ENCODE data around the gene ZNF366.

Gene ZNF366

GRCh38 chr5:72510610-72511181 lies 3.5 kb upstream of the ZNF366 start:
- peaks cover 29% of the 10 kb centered on the region for H3K27me3 Mint-ChIP-seq
- H3K9me3 Mint-ChIP-seq, result no peaks in the 10 kb centered on the region
- no peak for DNase-seq
- no peaks in the 10 kb centered on the region for H3K4me1 Mint-ChIP-seq
- H3K4me3 Mint-ChIP-seq, result no peak overlapping the region
- CTCF ChIA-PET, result no interaction called here
- H3K36me3 Mint-ChIP-seq, result no peaks in the 10 kb centered on the region
- H3K27ac Mint-ChIP-seq, result no peak overlapping the region

- Mint-ChIP-seq H3K27ac (no peak overlapping the region), H3K4me3 (no peak overlapping the region), H3K36me3 (no peaks in the 10 kb centered on the region), H3K27me3 (peaks cover 29% of the 10 kb centered on the region), H3K9me3 (no peaks in the 10 kb centered on the region), H3K4me1 (no peaks in the 10 kb centered on the region)
- CTCF ChIA-PET, result no interaction called here
- DNase-seq, result no peak
Observed at GRCh38 chr5:72509401-72509800, 2.2 kb upstream of the ZNF366 start.

- no peaks in the 10 kb centered on the region for H3K4me1 Mint-ChIP-seq
- no peak for DNase-seq
- no peaks in the 10 kb centered on the region for H3K36me3 Mint-ChIP-seq
- no peaks in the 10 kb centered on the region for H3K9me3 Mint-ChIP-seq
- H3K4me3 Mint-ChIP-seq, result no peak overlapping the region
- CTCF ChIA-PET, result no interaction called here
- no peak overlapping the region for H3K27ac Mint-ChIP-seq
- peaks cover 29% of the 10 kb centered on the region for H3K27me3 Mint-ChIP-seq
Observed at GRCh38 chr5:72508241-72509170, 1.3 kb upstream of the ZNF366 start.

GRCh38 chr5:72507907-72508238 lies 663 bp upstream of the ZNF366 start:
- no peaks in the 10 kb centered on the region for H3K9me3 Mint-ChIP-seq
- no peak for DNase-seq
- CTCF ChIA-PET, result no interaction called here
- no peaks in the 10 kb centered on the region for H3K4me1 Mint-ChIP-seq
- peaks cover 29% of the 10 kb centered on the region for H3K27me3 Mint-ChIP-seq
- H3K27ac Mint-ChIP-seq, result no peak overlapping the region
- H3K4me3 Mint-ChIP-seq, result no peak overlapping the region
- H3K36me3 Mint-ChIP-seq, result no peaks in the 10 kb centered on the region

DNA sequence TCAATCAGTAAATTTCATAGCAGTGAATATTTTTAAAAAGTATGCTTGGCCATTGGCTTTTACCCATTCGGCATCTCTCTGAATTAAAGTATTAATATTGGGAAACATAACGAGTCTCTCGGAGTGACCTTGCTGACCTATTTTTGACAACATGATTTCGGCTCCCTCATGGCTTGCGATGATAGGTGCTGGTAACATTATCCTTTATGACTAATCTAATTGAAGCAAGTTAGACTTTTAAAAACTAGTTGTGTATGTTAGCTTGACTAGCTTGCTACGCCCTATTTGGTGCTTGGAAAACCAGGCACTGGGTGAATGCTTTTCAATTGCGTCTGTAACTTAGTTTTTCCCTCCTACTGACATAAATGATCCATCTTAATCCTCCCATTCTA lies 1.1 kb downstream of the ZNF366 start:
- CTCF ChIA-PET, result no interaction called here

GRCh38 chr5:72505539-72506157 lies 1.6 kb downstream of the ZNF366 start:
- H3K27ac Mint-ChIP-seq, result no peak overlapping the region
- H3K36me3 Mint-ChIP-seq, result no peaks in the 10 kb centered on the region
- no peak overlapping the region for H3K4me3 Mint-ChIP-seq
- DNase-seq, result no peak
- H3K4me1 Mint-ChIP-seq, result no peaks in the 10 kb centered on the region
- CTCF ChIA-PET, result no interaction called here
- peaks cover 22% of the 10 kb centered on the region for H3K27me3 Mint-ChIP-seq
- no peaks in the 10 kb centered on the region for H3K9me3 Mint-ChIP-seq

More for the DNA sequence above, 1.1 kb downstream of the ZNF366 start:
- peaks cover 26% of the 10 kb centered on the region for H3K27me3 Mint-ChIP-seq
- DNase-seq, result no peak
- no peak overlapping the region for H3K4me3 Mint-ChIP-seq
- no peaks in the 10 kb centered on the region for H3K4me1 Mint-ChIP-seq
- H3K27ac Mint-ChIP-seq, result no peak overlapping the region
- no peaks in the 10 kb centered on the region for H3K36me3 Mint-ChIP-seq
- H3K9me3 Mint-ChIP-seq, result no peaks in the 10 kb centered on the region

- H3K4me1 Mint-ChIP-seq, result no peaks in the 10 kb centered on the region
- no peak overlapping the region for H3K27ac Mint-ChIP-seq
- no peak for DNase-seq
- H3K9me3 Mint-ChIP-seq, result no peaks in the 10 kb centered on the region
- CTCF ChIA-PET, result no interaction called here
- no peak overlapping the region for H3K4me3 Mint-ChIP-seq
- no peaks in the 10 kb centered on the region for H3K36me3 Mint-ChIP-seq
- peaks cover 21% of the 10 kb centered on the region for H3K27me3 Mint-ChIP-seq
Observed at GRCh38 chr5:72505016-72505415, 2.2 kb downstream of the ZNF366 start.

- no peaks in the 10 kb centered on the region for H3K36me3 Mint-ChIP-seq
- H3K27me3 Mint-ChIP-seq, result peaks cover 21% of the 10 kb centered on the region
- CTCF ChIA-PET, result no interaction called here
- H3K27ac Mint-ChIP-seq, result no peak overlapping the region
- H3K4me1 Mint-ChIP-seq, result no peaks in the 10 kb centered on the region
- no peak for DNase-seq
- H3K4me3 Mint-ChIP-seq, result no peak overlapping the region
- no peaks in the 10 kb centered on the region for H3K9me3 Mint-ChIP-seq
Observed at GRCh38 chr5:72503888-72504491, 3.2 kb downstream of the ZNF366 start.

DNA sequence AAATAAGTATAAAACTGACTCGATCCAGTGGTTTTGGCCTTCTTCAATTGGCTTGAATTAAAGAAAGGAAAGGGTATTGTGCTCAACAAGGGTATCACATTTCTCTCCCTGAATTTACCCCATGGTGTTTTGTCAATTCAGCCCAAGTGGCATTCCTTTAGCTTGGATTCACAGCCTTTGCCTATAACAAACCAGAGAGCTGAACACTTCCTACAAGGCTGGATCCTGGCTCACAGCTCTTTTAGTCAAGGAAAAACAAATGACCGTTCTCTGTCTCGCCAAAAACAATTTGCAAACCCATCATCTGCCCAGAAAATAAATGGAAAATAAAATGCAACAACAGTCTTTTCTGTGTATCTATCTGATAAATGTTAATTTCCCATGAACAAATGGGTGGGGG lies 5.7 kb downstream of the ZNF366 start:
- Mint-ChIP-seq H3K27ac (no peak overlapping the region), H3K27me3 (peaks cover 12% of the 10 kb centered on the region), H3K36me3 (no peaks in the 10 kb centered on the region), H3K9me3 (no peaks in the 10 kb centered on the region), H3K4me1 (no peaks in the 10 kb centered on the region), H3K4me3 (no peak overlapping the region)
- CTCF ChIA-PET, result no interaction called here
- no peak for DNase-seq

DNA sequence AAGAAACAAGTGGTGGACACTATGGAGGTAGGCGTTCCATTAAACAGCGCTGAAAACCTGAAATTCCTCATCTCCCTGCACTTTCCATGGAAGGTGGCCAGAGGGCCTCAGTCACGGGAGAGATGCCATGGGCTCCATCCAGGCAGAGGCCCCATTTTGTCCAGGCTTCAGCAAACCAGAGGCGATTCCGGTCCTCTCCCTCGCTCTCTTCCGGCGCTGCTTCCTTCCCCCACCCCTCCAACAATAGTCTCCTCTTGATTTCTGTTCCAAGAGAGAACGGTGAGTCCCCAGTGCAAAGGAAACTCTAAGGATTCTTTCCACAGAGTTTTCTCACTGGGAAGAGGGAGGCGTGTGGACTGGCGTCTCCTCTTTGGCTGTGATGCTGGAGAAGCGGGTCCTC lies 7.5 kb downstream of the ZNF366 start:
- H3K36me3 Mint-ChIP-seq, result no peaks in the 10 kb centered on the region
- no peaks in the 10 kb centered on the region for H3K4me1 Mint-ChIP-seq
- CTCF ChIA-PET, result no interaction called here
- no peaks in the 10 kb centered on the region for H3K9me3 Mint-ChIP-seq
- no peak overlapping the region for H3K27ac Mint-ChIP-seq
- H3K27me3 Mint-ChIP-seq, result peaks cover 12% of the 10 kb centered on the region
- H3K4me3 Mint-ChIP-seq, result no peak overlapping the region
- DNase-seq, result no peak

DNA sequence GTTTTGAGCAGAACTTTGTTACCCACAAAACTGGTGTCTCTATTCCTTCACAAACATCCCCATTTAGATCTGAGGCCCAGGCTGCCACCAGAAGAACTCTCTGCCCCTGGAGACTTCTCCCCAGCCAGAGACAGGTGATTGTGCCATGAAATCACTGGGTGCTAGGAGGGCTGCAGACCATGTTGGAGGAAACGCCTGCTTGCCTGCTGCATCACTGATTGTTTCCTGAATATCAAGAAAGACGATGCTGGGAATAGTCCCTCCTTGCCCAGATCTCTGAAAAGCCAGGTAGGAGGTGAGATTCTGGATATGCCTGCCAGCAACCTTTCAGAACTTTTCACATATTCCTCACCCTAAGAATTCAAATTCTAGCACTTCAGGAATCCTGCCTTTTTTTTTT lies 8.1 kb downstream of the ZNF366 start:
- no peak overlapping the region for H3K4me3 Mint-ChIP-seq
- no peaks in the 10 kb centered on the region for H3K36me3 Mint-ChIP-seq
- no peak overlapping the region for H3K27ac Mint-ChIP-seq
- CTCF ChIA-PET, result no interaction called here
- no peak for DNase-seq
- H3K4me1 Mint-ChIP-seq, result no peaks in the 10 kb centered on the region
- H3K9me3 Mint-ChIP-seq, result no peaks in the 10 kb centered on the region
- peaks cover 12% of the 10 kb centered on the region for H3K27me3 Mint-ChIP-seq

DNA sequence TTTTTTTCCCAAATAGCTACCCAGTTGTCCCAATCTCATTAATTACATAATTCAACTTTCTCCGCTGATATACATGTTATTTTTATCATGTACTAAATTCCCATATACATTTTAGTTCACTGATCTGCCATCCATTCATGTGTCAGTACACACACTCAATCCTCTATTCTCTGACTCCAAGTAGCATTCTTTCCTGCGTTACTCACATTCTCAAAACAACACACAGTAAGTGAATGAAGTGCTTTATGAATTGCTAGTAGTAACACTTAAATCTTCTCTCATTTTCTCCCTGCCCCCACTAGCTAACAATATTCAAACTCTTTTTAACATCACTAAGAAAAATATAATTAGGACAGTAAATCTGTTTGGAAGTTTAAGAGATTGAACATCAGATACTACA lies 8.9 kb downstream of the ZNF366 start:
- Mint-ChIP-seq H3K36me3 (no peaks in the 10 kb centered on the region), H3K4me1 (no peaks in the 10 kb centered on the region), H3K9me3 (no peaks in the 10 kb centered on the region), H3K4me3 (no peak overlapping the region), H3K27me3 (peaks cover 12% of the 10 kb centered on the region), H3K27ac (no peak overlapping the region)
- no peak for DNase-seq
- CTCF ChIA-PET, result no interaction called here

DNA sequence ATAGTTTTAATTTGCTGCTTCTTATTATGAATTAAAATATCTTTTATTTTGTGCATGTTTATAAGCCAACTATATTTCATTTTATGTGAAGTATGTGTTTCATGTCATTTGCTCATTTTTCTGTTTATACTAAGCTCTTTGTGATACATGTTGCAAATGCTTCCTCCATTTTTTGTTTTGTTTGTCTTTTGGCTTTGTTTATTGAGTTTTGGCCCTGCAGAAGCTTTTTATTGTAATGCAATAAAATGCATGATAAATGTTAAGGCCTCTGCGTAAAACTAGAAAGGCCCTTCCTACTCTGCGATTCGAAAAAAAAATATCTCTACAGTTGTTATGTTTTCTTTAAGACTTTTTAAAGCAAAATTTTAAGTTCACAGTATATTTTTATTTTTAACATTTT lies 9.4 kb downstream of the ZNF366 start:
- peaks cover 12% of the 10 kb centered on the region for H3K27me3 Mint-ChIP-seq
- DNase-seq, result no peak
- CTCF ChIA-PET, result no interaction called here
- H3K9me3 Mint-ChIP-seq, result no peaks in the 10 kb centered on the region
- H3K27ac Mint-ChIP-seq, result no peak overlapping the region
- H3K4me3 Mint-ChIP-seq, result no peak overlapping the region
- H3K36me3 Mint-ChIP-seq, result no peaks in the 10 kb centered on the region
- H3K4me1 Mint-ChIP-seq, result no peaks in the 10 kb centered on the region

DNA sequence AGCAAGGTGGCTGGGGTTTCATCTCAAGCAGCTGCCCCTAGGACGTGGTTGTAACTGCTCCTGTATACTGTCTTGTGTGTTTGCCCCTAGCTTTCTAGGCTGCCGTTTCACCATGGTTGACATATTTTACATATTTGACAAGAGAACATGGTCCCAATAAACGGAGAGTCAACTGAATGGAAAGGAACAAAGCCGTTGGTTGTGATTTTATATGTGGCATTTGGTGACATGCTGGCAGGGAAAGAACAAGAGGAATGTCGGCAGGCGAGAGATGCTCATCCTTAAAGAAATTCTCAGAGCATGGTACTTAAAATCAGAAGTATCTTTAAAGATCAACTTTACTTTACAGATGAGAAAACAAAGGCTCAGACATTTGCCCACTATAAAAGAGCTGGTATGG lies 11.8 kb downstream of the ZNF366 start:
- H3K4me3 Mint-ChIP-seq, result no peak overlapping the region
- peaks cover 19% of the 10 kb centered on the region for H3K27me3 Mint-ChIP-seq
- H3K9me3 Mint-ChIP-seq, result no peaks in the 10 kb centered on the region
- no peak overlapping the region for H3K27ac Mint-ChIP-seq
- CTCF ChIA-PET, result no interaction called here
- no peaks in the 10 kb centered on the region for H3K4me1 Mint-ChIP-seq
- H3K36me3 Mint-ChIP-seq, result no peaks in the 10 kb centered on the region
- no peak for DNase-seq

- DNase-seq, result no peak
- peaks cover 16% of the 10 kb centered on the region for H3K27me3 Mint-ChIP-seq
- H3K27ac Mint-ChIP-seq, result no peak overlapping the region
- H3K4me3 Mint-ChIP-seq, result no peak overlapping the region
- H3K9me3 Mint-ChIP-seq, result no peaks in the 10 kb centered on the region
- H3K36me3 Mint-ChIP-seq, result no peaks in the 10 kb centered on the region
- CTCF ChIA-PET, result no interaction called here
- H3K4me1 Mint-ChIP-seq, result no peaks in the 10 kb centered on the region
Observed at GRCh38 chr5:72494623-72495124, 12.5 kb downstream of the ZNF366 start.
